CD4-positive, alpha-beta T cell treated with Interleukin-4 for 1 hour (primary cell): ENCODE data around the gene NCOA1.

Source experiments
- DNase-seq, 2 donors: peaks; one replicate each; pipeline ENCODE4 v3.0.0-alpha.2; 2020 to 2022

Gene NCOA1

DNA sequence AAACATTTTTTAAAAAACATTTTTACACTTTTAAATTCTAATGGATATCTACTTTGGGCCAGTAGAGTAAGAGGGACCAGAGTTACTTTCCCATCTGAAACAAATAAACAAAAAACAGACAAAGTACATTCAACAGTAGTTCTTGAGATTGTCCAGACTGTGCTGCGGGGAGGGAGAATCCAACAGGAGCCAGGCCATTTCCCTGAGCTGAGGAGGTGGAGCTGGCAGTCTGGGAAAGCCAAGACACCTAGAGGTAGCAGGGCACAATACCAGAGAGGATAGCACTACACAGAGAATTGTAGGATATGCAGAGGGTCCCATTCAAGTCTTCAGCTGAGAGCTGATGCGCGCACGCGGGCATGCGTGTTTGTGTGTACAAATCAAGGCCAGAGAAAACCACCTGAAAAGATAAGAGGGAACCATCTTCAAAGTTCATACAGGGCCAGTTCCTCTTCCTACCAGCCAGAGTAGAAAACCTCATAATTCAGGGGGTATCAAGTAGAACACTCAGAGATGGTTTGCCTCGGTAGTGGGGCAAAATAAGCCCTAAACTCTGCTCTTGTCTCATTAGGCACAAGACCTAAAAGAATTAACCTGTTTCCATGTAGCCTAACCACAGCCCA, 258.1 kb downstream of the NCOA1 start:
- no peak for DNase-seq

DNA sequence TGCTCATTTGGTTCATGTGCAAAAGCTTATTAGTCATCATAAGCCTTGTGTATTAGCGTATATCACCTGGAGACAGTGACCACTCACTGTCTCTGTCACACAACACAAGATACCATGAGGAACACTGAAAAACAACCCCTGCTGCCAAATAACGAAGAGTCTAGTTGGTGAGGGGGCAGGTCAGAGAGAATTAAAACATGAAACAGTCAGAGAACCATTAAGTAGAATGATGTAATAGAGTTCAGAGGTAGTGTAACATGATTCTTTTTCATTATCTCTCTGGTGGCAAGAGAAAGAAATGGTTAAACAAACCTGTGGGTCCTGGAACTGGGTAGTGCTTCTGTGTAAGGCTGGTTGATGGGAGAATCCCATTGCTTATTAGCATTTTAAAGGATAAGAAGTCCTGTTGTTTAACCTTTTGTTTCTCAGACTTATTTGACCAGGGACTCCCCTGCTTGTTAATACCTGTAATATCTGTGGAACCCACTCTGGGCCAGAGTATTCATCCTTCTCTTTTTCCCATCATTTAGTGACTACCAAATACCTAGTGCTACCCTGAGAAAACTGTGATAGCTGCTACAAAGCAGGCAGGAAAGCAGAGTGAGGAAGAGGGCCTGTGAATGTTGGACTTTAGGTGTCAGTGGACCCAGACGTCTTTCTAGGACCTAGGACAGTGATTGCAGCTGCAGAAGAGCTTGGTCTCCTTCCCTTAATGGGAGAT, 264.1 kb downstream of the NCOA1 start:
- DNase-seq, result no peak

DNA sequence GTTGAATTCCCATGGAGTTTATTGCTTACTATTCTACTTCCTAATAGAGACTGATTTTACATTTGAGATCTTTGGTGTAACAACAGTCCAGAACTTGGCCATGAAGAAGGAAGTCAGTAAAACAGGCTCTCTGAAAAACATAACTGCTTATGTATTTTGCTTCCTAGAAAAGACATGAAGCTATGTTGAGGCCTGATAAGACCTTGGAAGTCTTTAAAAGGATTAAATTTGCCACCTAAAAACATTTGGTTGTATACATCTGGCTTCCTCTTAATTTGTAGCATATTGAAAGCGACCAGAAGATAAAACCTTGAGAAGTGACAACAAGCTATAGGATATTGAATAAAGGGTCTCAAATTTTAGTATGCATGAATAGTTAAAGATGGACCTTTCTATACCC, 265.7 kb downstream of the NCOA1 start:
- DNase-seq, result no peak

DNA sequence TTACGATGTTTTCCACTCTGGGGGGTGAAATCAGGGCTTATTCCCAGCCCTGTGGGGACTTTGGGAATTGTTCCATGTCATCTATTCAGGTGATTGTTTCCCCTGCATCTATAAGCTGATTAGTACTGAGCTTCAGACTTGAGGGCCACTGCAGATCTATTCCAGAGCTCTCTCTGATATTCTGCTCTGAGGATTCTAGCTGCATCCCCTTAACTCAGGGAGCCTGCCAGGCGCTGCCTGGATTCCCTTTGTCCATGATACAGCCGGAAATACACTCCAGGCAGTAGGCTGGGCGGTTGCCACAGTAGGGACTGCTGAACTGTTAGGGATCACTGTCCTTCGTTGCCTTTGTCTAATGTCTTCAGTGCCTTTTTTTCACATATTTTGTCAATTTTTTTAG, 270.8 kb downstream of the NCOA1 start:
- DNase-seq, result no peak

DNA sequence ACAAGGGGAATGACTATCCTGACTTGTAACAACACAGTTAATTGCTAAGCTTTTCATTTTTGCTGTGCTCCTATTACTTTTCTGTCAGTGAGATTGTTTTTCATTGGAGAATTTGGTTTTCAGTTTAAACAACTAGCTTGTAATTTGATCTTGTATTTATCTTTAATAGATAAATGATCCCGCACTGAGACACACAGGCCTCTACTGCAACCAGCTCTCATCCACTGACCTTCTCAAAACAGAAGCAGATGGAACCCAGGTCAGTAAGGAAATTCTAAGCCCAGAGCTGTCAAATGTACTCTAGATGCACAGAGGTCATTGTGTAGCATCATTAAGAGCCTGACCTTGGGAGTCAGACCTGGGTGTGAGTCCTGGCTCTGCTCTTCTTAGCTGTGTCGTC, 271.5 kb downstream of the NCOA1 start:
- no peak for DNase-seq

DNA sequence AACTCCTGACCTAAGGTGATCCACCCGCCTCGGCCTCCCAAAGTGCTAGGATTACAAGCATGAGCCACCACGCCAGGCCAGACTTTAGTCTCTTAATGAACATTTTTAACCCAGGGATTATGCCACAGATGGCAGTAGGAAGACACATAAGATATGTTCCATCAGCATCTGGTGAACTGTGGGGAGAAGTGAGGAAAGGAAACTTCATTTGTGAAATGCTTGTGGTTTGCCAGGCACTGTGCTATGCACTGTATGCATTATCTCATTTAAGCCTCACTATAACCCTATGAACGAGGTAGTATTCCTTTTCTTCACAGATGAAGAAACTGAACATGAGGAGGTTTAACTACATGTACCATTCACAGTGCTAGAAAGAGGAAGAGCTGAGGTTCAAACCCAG, 272.8 kb downstream of the NCOA1 start:
- no peak for DNase-seq

DNA sequence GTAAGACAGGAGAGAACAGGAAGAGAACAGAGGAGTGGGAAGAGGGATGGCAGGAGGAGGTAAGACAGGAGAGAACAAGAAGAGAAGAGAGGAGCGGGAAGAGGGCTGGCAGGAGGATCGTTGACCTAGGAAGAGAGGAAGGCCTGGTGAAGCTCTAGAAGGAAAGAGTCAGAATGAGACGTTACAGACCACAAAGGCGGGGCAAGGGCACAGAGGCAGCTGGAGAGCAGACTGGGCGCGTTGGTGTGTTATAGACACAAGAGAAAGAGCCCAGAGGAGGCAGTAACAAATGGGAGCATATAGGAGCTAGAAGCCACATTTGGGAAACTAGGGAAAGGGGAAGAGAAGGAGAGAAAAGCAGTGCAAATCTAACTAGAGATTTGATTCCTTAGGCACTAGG, 275.6 kb downstream of the NCOA1 start:
- no peak for DNase-seq

DNA sequence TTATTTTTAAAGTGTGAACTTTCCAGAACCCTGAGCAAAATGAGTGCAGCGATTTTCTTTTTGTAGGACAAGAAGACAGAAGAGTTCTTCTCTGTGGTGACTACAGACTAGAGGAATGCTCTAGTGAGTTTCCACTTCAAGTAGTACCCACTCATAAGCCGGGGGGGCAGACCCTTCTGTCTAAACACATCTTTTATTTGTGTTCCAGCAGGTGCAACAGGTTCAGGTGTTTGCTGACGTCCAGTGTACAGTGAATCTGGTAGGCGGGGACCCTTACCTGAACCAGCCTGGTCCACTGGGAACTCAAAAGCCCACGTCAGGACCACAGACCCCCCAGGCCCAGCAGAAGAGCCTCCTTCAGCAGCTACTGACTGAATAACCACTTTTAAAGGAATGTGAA, 277.0 kb downstream of the NCOA1 start:
- DNase-seq, result no peak

DNA sequence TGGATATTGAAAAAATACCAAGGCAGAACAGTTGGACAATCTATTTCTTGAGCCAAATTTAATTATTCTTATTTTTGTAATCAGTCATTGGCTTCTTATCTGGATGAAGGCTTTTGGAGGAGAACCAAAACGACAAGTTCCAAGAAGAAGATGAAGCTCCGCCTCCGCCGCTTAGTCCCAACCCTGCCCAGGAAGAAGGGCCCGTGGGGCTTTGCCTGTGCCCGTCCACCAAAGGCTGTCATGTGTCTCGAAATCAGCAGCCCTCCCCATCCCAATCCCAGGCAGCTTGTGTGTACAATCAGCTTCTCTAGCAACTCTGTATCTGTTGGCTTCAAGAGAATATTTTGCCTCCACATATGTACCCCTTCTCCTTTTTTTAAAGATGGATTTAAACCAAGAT, 277.5 kb downstream of the NCOA1 start:
- no peak for DNase-seq

DNA sequence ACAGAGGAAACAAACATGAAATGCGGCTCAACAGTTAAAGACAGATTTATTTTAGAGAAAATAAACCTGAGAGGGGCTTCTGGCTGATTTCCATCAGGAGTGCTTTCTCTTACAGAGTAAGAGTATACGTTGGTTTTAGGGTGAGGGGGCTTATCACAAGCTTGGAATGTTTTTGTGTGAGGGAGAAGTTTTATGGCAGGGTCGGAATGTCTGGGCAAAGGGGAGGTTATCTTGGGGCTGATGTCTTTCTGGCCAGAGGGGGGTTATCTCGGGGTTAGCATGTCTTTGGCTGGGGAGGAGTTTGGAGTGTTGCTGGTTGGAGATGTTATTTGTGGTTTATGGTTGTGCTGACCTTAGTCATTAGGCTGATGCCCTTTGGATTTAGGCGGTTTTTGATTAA, 280.0 kb downstream of the NCOA1 start:
- DNase-seq, result no peak

DNA sequence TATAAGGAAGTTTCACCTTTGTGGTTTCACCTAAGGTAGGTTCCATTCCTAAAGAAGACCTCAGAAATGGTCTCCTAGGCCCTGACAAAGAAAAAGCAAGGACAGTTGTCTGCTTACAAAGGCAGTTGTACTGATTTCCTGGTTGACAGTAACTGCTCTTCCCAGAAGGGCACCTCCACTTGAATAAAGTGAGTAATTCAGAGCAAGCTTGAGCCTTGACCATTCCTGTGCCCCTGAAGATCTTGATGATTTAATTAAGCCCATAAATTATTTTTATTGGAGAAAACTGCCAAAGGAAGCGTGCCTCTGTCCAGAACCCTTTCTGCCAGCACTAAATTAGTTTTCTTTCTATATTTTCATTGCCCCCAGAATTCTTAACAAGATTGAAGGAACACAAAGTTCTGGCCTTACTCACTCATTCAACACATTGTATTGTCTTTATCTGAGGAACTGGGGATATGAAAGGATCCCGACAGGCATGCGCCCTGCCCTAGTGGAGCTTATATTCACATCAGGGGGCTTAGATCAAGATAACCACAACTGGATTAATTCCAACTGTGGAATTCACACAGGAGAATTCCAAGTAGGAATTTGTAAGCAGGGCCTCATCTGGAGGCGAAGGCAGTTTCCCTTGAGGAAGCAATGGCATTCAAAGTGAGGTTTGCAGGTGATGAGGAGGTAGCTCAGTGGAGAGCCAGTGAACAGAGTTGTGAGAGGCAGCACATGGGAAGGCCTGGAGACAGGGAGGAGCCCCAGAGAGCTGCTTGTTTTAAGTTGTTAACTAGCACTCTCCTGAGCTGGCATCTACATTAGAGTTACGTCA, 280.9 kb downstream of the NCOA1 start:
- DNase-seq, result no peak

DNA sequence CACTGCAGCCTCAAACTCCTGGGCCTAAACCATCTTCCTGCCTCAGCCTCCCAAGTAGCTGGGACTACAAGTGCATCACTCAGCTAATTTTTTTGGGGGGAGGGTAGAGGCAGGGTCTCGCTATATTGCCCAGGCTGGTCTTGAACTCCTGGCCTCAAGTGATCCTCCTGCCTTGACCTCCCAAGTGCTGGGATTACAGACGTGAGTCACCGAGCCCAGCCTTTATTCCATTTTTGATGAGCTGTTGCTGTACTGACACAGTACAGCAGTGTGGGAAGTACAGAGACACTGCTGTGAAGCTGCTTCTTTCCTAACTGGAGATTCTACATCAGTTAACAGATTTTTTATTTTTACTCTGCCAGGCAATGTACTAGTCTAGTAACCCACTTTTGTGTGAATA, 283.3 kb downstream of the NCOA1 start:
- no peak for DNase-seq

DNA sequence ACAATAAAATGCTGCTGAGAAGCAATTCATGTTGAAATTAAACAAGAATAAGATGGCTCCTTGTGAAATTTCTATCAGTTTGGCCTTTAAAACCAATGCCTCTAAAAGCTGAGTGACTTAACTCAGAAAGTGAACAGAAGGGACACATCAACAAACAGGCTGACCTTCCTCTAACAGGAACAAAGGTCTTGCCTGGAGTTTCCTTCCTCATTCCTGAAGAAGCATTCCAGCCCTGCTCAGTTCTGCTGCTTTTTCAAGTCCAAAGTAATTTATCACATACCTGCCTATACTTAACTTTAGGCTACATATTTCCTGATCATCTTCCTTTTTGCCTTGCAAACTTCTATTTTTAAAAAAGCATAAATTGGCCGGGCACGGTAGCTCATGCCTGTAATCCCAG, 288.1 kb downstream of the NCOA1 start:
- no peak for DNase-seq

DNA sequence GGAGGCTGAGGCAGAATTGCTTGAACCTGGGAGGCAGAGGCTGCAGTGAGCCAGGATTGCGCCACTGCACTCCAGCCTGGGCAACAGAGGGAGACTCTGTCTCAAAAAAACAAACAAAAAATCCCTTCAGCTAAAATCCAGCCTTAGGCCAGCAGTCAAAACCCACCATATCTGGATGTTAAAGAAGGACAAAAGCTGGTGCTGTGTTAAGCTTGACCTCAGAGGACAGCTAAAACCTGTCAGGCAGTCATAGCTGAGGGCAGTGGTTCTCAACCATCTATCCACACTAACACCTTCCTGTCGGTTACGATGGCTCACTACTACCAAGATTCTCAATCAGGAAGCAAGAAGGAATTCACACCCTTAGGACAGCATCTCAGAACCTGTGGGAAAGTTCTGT, 292.6 kb downstream of the NCOA1 start:
- no peak for DNase-seq

DNA sequence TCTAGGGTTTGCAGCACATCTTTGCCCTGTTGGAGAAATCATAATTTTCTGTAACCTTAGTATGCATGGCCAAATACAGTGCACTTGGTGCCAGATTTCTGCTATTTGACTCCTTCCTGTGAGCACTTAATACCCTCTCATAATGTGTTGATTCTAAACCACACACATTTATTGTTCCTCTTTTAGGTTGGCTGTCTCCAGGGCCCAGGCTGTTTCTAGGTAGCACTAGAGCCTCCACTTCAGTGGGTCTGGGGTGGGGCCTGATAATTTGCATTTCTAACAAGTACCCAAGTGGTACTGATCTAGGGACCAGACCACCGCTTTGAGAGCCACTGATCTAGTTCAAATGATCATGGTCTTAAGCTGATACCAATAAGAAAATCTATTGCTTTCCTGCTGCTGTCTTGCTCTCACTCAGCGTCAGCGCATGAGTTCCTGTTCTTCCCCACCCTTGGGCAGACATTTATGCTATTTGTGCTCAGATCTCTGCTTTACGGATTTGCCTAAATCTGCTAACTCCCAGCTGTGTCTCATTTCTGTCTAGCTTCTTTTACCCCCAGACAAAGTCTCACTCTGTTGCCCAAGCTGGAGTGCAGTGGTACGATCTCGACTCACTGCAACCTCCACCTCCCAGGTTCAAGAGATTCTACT, 294.7 kb downstream of the NCOA1 start:
- DNase-seq, result peak in 1 of 2 donors; percentile 54

DNA sequence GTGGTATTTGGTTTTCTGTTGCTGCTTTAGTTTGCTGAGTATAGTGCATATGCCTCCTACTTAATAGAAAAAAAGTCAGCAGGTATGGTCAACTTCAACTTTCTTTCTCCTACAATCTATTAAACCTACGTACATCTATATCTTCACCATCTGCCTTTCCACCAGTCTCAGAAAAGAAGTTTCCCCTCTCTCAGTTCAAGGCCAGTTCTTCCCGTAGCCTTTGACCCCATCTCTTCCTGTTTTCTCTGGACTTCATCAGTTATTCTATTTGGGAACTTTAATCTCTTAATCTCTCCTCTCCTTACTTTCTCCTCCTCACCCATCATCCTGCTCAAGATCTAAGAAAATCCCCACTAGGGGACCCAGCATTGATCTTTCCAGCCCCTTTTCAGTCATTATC, 296.5 kb downstream of the NCOA1 start:
- DNase-seq, result no peak

DNA sequence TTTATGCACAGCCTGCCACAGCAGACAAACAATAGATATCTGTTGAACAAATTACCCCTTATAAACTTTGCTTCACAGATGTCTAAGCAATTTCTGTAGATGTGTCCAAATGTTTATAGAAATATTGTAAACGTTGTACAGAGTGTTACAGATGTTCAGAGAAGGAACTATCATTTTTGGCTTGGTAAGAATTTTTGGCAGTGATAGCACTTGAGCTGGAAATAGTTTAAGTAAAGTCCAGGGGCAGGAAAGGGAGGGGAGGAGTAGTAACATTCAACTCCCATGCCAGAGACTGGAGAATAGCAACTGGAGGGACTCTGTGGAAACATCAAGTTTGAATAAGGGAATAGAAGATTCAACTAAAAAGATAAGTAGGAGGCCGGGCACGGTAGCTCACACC, 297.8 kb downstream of the NCOA1 start:
- DNase-seq, result no peak

DNA sequence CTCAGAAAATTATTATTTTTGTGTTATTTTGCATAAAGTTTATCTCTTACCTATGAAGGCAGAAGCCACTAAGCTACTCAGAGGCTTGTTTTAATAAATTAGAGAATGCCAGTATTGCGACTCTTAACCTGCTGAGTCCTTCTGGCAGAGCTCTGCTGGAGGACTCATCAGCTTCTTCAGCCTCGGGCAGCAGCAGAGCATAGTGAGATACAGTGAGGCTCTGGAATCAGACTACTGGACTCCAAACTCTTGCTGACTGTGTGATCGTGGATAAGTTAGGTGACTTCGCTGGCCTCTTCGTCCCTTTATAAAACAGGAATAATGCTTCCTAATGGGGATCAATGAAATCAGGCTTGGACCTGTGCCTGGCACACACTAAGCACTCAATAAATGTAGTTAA, 300.4 kb downstream of the NCOA1 start:
- no peak for DNase-seq

DNA sequence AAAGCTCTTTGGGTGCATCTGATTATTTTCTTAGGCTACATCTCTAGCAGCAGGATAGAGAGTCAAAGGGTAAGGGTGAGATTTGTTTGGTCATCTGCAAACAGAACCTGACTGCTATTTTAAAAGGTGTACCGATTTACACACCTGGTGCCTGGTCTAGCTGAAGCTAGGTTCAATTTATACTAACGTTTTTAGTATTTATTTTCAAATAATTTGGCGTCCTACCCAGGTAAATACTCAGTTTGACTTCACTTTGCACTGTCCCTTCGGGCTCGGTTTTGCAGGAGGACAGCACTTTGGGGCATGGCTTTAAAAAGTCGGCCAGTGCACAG, 301.5 kb downstream of the NCOA1 start:
- no peak for DNase-seq

DNA sequence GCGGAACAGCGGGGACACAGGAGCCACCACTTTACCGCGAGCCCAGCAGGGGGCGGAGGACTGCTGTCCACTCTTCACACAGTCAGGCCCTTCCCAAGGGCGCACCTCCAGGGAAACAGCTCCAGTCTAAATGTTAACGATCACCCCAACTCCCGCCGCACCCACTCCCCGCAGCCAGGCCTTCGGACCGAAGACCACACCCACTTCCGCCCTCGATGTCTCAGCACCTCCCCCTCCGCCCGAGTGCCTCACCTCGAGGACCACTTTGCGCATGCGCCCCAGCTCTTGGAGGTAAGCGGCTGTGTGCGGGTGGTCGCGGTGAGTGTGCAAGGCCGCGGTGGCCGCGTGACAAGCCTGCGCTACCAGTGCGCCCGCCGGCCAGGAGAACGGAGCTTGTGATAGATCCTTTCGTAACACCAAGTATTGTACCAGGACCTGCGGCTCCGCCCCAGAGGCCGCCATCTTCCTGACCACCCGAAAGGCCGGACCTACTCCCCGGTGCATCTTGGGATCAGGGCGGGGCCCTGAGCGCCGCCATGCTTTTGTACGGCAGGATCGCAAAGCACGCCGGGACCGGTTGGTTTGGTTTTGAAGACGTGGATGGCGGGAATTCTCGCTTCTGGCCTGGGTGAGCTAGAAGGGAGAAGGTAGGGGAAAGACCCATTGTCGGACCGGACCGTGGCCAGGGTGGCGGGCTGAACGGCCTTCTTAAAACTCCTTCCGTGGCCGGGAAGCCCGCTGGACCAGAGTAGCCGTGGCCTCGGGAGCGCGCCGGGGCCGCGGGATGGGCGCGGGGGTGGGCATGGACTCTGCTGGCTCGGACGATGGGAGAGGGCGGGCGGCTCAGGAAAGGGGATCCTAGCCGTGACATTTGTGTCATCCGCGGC, 302.1 kb downstream of the NCOA1 start, which contains the start of the genes CENPO and PTRHD1:
Gene CENPO, plus strand, starts transcription at position 552 of the 887 bp plus-strand sequence. CDS start 495 bp downstream, outside the sequence.
Gene PTRHD1, minus strand, starts transcription at position 518 of the 887 bp plus-strand sequence. Its CDS starts 14 bp downstream, at position 504.
- DNase-seq, result peak; percentile 95 to 96

DNA sequence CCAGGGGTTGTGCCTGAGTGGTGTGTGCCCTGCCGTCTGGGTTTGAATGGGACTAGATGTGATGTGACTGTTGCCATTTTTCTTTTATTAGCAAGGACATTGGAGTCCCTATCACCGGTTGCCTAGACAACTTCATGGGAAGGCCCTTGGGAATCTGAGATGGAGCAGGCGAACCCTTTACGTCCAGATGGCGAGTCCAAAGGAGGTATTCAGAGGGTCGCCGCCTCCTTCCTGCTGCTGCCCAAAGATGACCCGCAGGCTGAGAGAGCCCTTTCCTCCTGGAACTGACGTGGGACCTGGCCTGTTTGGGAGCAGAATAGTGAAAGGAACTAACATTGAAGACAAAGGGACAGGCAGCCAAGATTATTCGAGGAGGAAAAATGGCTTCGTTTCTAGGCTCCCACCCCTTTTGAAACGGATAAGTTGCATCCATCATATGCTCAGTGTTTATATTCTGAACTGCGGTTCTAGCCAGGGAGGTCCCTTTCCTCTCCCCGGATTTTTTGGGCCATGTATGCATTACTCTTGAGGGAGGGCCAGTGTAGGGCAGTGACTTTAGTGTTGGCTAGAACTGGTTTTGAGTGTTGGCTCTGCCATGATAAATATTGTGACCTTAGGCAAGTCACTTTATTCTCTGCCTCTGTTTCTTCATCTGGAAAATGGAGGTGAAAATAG, 302.8 kb downstream of the NCOA1 start:
- DNase-seq, result no peak

DNA sequence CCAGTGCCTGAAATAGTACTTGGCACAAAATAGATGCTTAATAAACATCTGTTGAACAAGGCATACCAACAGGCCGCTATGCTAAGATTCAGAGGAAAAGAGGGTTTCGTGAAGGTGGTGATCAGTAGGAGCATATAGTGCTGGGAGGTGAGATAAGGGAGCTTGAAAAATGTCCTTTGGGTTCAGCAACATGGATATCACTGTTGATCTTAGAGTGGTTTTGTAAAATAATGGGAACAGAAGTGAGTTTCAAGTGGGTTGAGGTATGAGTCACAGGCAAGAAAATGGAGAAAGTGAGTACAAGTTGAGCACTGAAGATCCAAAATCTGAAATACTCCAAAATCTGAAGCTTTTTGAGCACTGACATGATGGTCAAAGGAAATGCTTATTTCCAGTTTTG, 306.6 kb downstream of the NCOA1 start:
- DNase-seq, result no peak
